CD14-positive monocyte (primary cell): ENCODE measurements around the gene RPSA. TPM values are rescaled to one million over a fixed set of nuclear protein-coding genes. Genes with fewer than 3 reads are reported as not detected.

ENCODE experiments used
- DNase-seq, 3 donors: peaks; one replicate each; pipeline ENCODE4 v3.0.0-alpha.2; 2011 to 2022
- H2AFZ ChIP-seq: 2 replicates; pipeline ENCODE4 v1.6.0; 2012; ENCODE audit warnings: mild to moderate bottlenecking, low read depth, low read length, inconsistent platforms; ENCODE audit not compliant: insufficient read depth, poor library complexity, severe bottlenecking
- H3K27ac ChIP-seq, 2 donors: 1 replicate in 1 of 2; 2 replicates in 1 of 2; pipeline ENCODE4 v1.5.1; 2012 to 2013; ENCODE audit warnings: low read length in 2 of 2, control low read depth in 1 of 2, inconsistent platforms in 1 of 2, low read depth in 1 of 2, mild to moderate bottlenecking in 1 of 2
- H3K27me3 ChIP-seq, 2 donors: one replicate each; pipeline versions ENCODE4 v1.6.0 to v1.6.1; 2011 to 2013; ENCODE audit warnings: low read length in 2 of 2; ENCODE audit not compliant: control insufficient read depth in 2 of 2, insufficient read depth in 2 of 2
- H3K36me3 ChIP-seq, 2 donors: replicated peaks in 1 of 2; 1 replicate in 1 of 2; 2 replicates in 1 of 2; pipeline versions ENCODE4 v1.5.1 to v1.6.1; 2012 to 2013; ENCODE audit warnings: low read length in 2 of 2, control low read depth in 1 of 2, inconsistent platforms in 1 of 2, mild to moderate bottlenecking in 1 of 2; ENCODE audit not compliant: insufficient read depth in 2 of 2, control insufficient read depth in 1 of 2
- H3K4me1 ChIP-seq, 2 donors: 1 replicate in 1 of 2; 2 replicates in 1 of 2; pipeline versions ENCODE4 v1.5.1 to v1.6.1; 2012 to 2013; ENCODE audit warnings: low read length in 2 of 2, control low read depth in 1 of 2, inconsistent platforms in 1 of 2, mild to moderate bottlenecking in 1 of 2, moderate library complexity in 1 of 2; ENCODE audit not compliant: insufficient read depth in 2 of 2, control insufficient read depth in 1 of 2
- H3K4me2 ChIP-seq: replicated peaks from 2 replicates; pipeline ENCODE3; 2012; ENCODE audit warnings: low read length, moderate library complexity, mild to moderate bottlenecking; ENCODE audit not compliant: poor library complexity, severe bottlenecking; ENCODE audit errors: extremely low read depth
- H3K4me3 ChIP-seq, 3 experiments: fragments of 200-600 bp in 1 of 3; sonication (generic) in 1 of 3; replicated peaks in 1 of 3; 1 replicate in 2 of 3; 2 replicates in 1 of 3; pipeline ENCODE4 v1.5.1; 2011 to 2013; ENCODE audit warnings: low read length in 3 of 3, mild to moderate bottlenecking in 3 of 3, control low read depth in 2 of 3, low read depth in 2 of 3, inconsistent platforms in 1 of 3, moderate library complexity in 1 of 3
- H3K79me2 ChIP-seq: 2 replicates; pipeline ENCODE4 v1.6.0; 2012; ENCODE audit warnings: mild to moderate bottlenecking, control low read depth, inconsistent platforms, low read length, moderate library complexity; ENCODE audit not compliant: insufficient read depth
- H3K9ac ChIP-seq: 2 replicates; pipeline ENCODE4 v1.6.0; 2017; ENCODE audit warnings: low read length, mild to moderate bottlenecking; ENCODE audit not compliant: insufficient read depth, poor library complexity, severe bottlenecking
- H3K9me3 ChIP-seq, 2 donors: replicated peaks in 1 of 2; 1 replicate in 1 of 2; 2 replicates in 1 of 2; pipeline versions ENCODE4 v1.5.1 to v1.6.1; 2012 to 2013; ENCODE audit warnings: low read length in 2 of 2, control low read depth in 1 of 2; ENCODE audit not compliant: control insufficient read depth in 1 of 2, insufficient read depth in 1 of 2
- H4K20me1 ChIP-seq: 2 replicates; pipeline ENCODE4 v1.6.0; 2012; ENCODE audit warnings: mild to moderate bottlenecking, low read length, control low read depth, moderate library complexity; ENCODE audit not compliant: insufficient read depth
- H3K27ac Mint-ChIP-seq, 7 donors: one replicate each; pipeline ENCODE4 v1.8.0; 2020; ENCODE audit warnings: mild to moderate bottlenecking in 7 of 7, mixed read lengths in 7 of 7, moderate library complexity in 6 of 7, inconsistent platforms in 2 of 7
- H3K27me3 Mint-ChIP-seq, 3 donors: one replicate each; pipeline ENCODE4 v1.8.0; 2021 to 2022; ENCODE audit warnings: low read depth in 3 of 3, mild to moderate bottlenecking in 3 of 3, mixed read lengths in 3 of 3, moderate library complexity in 3 of 3, inconsistent platforms in 1 of 3
- H3K36me3 Mint-ChIP-seq, 2 donors: one replicate each; pipeline ENCODE4 v1.8.0; 2020; ENCODE audit warnings: mixed read lengths in 2 of 2, inconsistent platforms in 1 of 2, mild to moderate bottlenecking in 1 of 2
- H3K4me1 Mint-ChIP-seq: one replicate; pipeline ENCODE4 v1.8.0; 2020; ENCODE audit warnings: mild to moderate bottlenecking, mixed read lengths
- H3K4me3 Mint-ChIP-seq, 2 donors: one replicate each; pipeline ENCODE4 v1.8.0; 2020; ENCODE audit warnings: mild to moderate bottlenecking in 2 of 2, mixed read lengths in 2 of 2, moderate library complexity in 1 of 2
- H3K9me3 Mint-ChIP-seq, 7 donors: one replicate each; pipeline ENCODE4 v1.8.0; 2020 to 2022; ENCODE audit warnings: mixed read lengths in 7 of 7, mild to moderate bottlenecking in 6 of 7, moderate library complexity in 6 of 7, inconsistent platforms in 2 of 7
- CTCF ChIP-seq: fragments of 200-600 bp; IDR thresholded peaks from one replicate; pipeline ENCODE4 v1.8.0; 2022; ENCODE audit warnings: antibody characterized with exemption, mild to moderate bottlenecking
- WGBS: methylation state at CpG from one replicate; pipeline ENCODE4 v1.1.5; 2013; ENCODE audit warnings: missing lambda C conversion rate; ENCODE audit not compliant: insufficient coverage; 5-methylcytosine and 5-hydroxymethylcytosine counted together
- intact Hi-C, 2 donors: fragments of 100-400 bp; cut with micrococcal nuclease; formaldehyde crosslinking; loops; one replicate each; pipeline versions ENCODE4 v1.15.0 to v1.15.1; 2023
- polyA plus RNA-seq, 3 donors: library from polyadenylated mRNA; depleted of rRNA in 1 of 3; unstranded in 2 of 3; stranded (reverse) in 1 of 3; fragments of 300-500 nt in 2 of 3; fragments of >200 nt in 1 of 3; fragmentation: Illumina TruSeq in 2 of 3; gene quantifications; 1 replicate in 2 of 3; 2 replicates in 1 of 3; pipeline ENCODE4 v1.2.3, GENCODE V29; 2012 to 2021

RPSA gene
- polyA plus RNA-seq, 3 donors = 172 to 574 (median 219) TPM

GRCh38 chr3:39423436-39423970 lies 17.0 kb downstream of the RPSA start:
- Histone ChIP-seq H3K27me3 (peaks cover 0 to 2% of the 10 kb centered on the region in 2 donors), H4K20me1 (no peaks in the 10 kb centered on the region), H2AFZ (no peak overlapping the region), H3K4me3 (no peak overlapping the region), H3K36me3 (no peaks in the 10 kb centered on the region), H3K9ac (no peak overlapping the region), H3K9me3 (no peaks in the 10 kb centered on the region), H3K4me2 (no peak overlapping the region), H3K79me2 (no peaks in the 10 kb centered on the region), H3K4me1 (no peaks in the 10 kb centered on the region), H3K27ac (no peak overlapping the region)
- H3K36me3 Mint-ChIP-seq = no peaks in the 10 kb centered on the region
- H3K27ac Mint-ChIP-seq = no peak overlapping the region
- H3K4me1 Mint-ChIP-seq = peaks cover 1% of the 10 kb centered on the region
- peak overlapping the region in 1 of 2 donors; percentile 40 for H3K4me3 Mint-ChIP-seq
- TF ChIP-seq CTCF = no peak
- intact Hi-C loops = no loop called here
- no CpG with 5 or more reads among the region's 1 CpG for WGBS
- no peak for DNase-seq
- H3K9me3 Mint-ChIP-seq = peaks cover 0 to 3% (median 0%) of the 10 kb centered on the region in 7 donors
- H3K27me3 Mint-ChIP-seq = peaks cover 6 to 8% (median 7%) of the 10 kb centered on the region in 3 donors

GRCh38 chr3:39426312-39426711 lies 19.8 kb downstream of the RPSA start:
- Mint-ChIP-seq H3K27ac (no peak overlapping the region), H3K27me3 (peaks cover 5 to 7% (median 5%) of the 10 kb centered on the region in 3 donors), H3K36me3 (no peaks in the 10 kb centered on the region), H3K4me1 (no peaks in the 10 kb centered on the region), H3K9me3 (no peaks in the 10 kb centered on the region), H3K4me3 (no peak overlapping the region)
- H3K79me2 ChIP-seq = no peaks in the 10 kb centered on the region
- DNase-seq = no peak
- H3K27ac ChIP-seq = no peak overlapping the region
- no peak overlapping the region for H2AFZ ChIP-seq
- H4K20me1 ChIP-seq = no peaks in the 10 kb centered on the region
- H3K4me3 ChIP-seq = no peak overlapping the region
- no peak overlapping the region for H3K4me2 ChIP-seq
- H3K9ac ChIP-seq = no peak overlapping the region
- H3K36me3 ChIP-seq = no peaks in the 10 kb centered on the region
- H3K27me3 ChIP-seq = no peaks in the 10 kb centered on the region
- intact Hi-C loops = no loop called here
- H3K9me3 ChIP-seq = no peaks in the 10 kb centered on the region
- TF ChIP-seq CTCF = no peak
- H3K4me1 ChIP-seq = no peaks in the 10 kb centered on the region
- no CpG with 5 or more reads among the region's 1 CpG for WGBS
